ENCODE results near the gene MS4A6A.

GRCh38 chr11:60209977-60210376 lies 27.1 kb upstream of the MS4A6A start:
- TF ChIP-seq CTCF (IDR thresholded peaks at IDR 0.05; ENCODE audit: extremely low read depth in 1 of 2, insufficient read depth in 1 of 2, low read depth in 1 of 2, low read length in 2 of 2): no peak
- TF ChIP-seq, protein P1, sequence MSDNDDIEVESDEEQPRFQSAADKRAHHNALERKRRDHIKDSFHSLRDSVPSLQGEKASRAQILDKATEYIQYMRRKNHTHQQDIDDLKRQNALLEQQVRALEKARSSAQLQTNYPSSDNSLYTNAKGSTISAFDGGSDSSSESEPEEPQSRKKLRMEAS (IDR thresholded peaks at IDR 0.05; ENCODE audit: insufficient read depth, insufficient read length): no peak

Measured in endothelial cell of umbilical vein (primary cell).